ENCODE data around the gene HOXC9.
A peak's percentile ranks its signal among the peaks of the same experiment; 100 is the strongest.

GRCh38 chr12:53963005-53963404, 37.0 kb upstream of the HOXC9 start:
- TF ChIP-seq ZNF274 (IDR thresholded peaks at IDR 0.05; ENCODE audit: low read depth, low read length) (no peak), SUZ12 (IDR thresholded peaks at IDR 0.05; ENCODE audit: extremely low read depth, insufficient read depth, insufficient read length) (peak; percentile 21)
